ENCODE data around the gene ZNF786.
"Not testable (repeated sequence)": the region's sequence is repeated elsewhere in the genome, so short reads cannot be mapped to it uniquely, and the experiment has no call there.

The ZNF786 gene

DNA sequence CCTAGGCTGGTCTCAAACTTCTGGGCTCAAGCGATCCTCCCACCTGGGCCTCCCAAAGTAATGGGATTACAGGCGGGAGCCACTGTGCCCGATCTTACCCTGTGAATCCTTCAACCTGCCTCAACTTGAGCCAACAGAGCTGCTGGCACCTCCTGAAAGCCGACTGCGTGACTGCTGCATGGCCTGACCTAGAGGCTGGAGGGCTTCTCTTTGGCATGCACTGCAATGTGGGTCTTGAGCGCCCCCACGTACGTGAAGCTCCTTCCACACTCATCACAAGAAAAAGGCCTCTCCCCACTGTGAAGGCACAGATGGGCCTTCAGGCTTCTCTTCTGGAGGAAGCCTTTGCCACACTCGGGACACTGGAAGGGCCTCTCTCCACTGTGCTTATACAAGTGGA is 12.9 kb upstream of the ZNF786 start:
- Histone ChIP-seq H3K36me3 (no peaks in the 10 kb centered on the region), H3K9me3 (no peaks in the 10 kb centered on the region), H3K4me1 (no peaks in the 10 kb centered on the region), H3K4me3 (ENCODE audit: low read depth, low read length) (no peak overlapping the region), H3K27me3 (no peaks in the 10 kb centered on the region; the same call in 1 of the 2 replicates)
- TF ChIP-seq, protein P1, sequence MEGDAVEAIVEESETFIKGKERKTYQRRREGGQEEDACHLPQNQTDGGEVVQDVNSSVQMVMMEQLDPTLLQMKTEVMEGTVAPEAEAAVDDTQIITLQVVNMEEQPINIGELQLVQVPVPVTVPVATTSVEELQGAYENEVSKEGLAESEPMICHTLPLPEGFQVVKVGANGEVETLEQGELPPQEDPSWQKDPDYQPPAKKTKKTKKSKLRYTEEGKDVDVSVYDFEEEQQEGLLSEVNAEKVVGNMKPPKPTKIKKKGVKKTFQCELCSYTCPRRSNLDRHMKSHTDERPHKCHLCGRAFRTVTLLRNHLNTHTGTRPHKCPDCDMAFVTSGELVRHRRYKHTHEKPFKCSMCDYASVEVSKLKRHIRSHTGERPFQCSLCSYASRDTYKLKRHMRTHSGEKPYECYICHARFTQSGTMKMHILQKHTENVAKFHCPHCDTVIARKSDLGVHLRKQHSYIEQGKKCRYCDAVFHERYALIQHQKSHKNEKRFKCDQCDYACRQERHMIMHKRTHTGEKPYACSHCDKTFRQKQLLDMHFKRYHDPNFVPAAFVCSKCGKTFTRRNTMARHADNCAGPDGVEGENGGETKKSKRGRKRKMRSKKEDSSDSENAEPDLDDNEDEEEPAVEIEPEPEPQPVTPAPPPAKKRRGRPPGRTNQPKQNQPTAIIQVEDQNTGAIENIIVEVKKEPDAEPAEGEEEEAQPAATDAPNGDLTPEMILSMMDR (IDR thresholded peaks at IDR 0.05; ENCODE audit: low read depth, low read length) = no peak
- DNase-seq = no peak

DNA sequence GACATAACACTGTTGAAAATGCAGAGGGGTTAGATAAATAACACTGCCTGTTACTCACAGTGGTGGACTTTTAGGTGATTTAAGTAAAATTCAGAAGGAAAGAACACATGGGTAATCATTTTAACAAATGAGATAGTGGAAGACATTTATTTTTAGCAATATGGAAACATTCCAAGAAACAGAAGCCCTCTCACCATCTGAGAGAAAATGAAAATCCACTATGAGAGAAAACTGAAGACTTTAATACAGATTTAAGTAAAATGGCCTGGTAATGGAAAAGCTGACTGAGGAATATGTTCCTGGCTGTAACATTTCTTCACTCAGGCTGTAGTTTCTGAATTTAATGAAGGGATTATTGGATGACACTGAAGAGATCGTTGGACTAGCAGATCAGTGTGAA is 12.1 kb upstream of the ZNF786 start:
- Histone ChIP-seq H3K36me3 (no peaks in the 10 kb centered on the region), H3K4me3 (ENCODE audit: low read depth, low read length) (no peak overlapping the region), H3K9me3 (no peaks in the 10 kb centered on the region), H3K27me3 (no peaks in the 10 kb centered on the region; the same call in 1 of the 2 replicates), H3K4me1 (no peaks in the 10 kb centered on the region)
- TF ChIP-seq, protein P1 (IDR thresholded peaks at IDR 0.05; ENCODE audit: low read depth, low read length) = no peak
- DNase-seq = no peak

DNA sequence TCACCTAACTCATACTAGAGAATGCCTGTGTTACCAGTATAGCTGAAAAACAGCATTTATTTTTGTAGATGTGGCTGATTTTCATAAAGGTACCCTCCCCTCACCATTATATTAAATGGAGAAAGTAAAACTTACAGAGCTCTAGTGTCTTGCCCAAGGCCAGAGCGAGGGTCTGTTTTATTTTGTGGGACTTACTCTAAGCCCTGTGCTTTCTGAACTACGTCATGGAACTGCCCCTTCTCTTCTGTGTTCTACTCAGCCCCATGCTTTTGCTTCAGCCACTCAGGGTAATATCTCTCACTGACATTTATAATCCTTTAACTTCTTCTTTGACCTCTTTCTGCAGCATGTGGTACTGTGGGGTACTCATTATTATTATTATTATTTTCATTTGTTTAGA is 10.3 kb upstream of the ZNF786 start:
- Histone ChIP-seq H3K4me3 (ENCODE audit: low read depth, low read length) (no peak overlapping the region), H3K27me3 (no peaks in the 10 kb centered on the region; the same call in 1 of the 2 replicates), H3K9me3 (no peaks in the 10 kb centered on the region), H3K4me1 (no peaks in the 10 kb centered on the region), H3K36me3 (no peaks in the 10 kb centered on the region)
- DNase-seq = no peak
- TF ChIP-seq, protein P1 (IDR thresholded peaks at IDR 0.05; ENCODE audit: low read depth, low read length) = 0 out of 2 replicates have a peak, but pooled peaks have one; percentile 3

DNA sequence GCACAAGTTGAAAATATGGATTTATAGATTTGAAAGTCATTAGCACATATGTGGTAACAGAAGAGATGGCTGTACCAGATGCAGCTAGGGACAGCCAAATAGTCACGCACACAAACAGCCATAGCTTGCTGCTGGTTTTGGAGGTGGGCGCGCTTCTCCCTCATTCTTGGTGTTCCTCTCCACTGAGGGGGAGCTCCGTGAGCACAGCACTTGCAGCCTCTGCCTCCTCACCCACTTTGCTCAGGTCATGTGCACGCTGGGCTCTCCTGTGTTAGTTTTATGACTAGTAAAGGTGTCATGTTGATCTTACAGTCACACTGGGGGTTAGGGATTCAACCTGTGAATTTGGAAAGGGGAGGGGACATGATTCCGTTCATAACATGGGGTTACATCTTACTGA is 8.5 kb upstream of the ZNF786 start:
- no peak for DNase-seq
- Histone ChIP-seq H3K4me3 (ENCODE audit: low read depth, low read length) (no peak overlapping the region), H3K9me3 (no peaks in the 10 kb centered on the region), H3K36me3 (no peaks in the 10 kb centered on the region), H3K4me1 (no peaks in the 10 kb centered on the region), H3K27me3 (no peaks in the 10 kb centered on the region; the same call in 1 of the 2 replicates)
- TF ChIP-seq, protein P1 (IDR thresholded peaks at IDR 0.05; ENCODE audit: low read depth, low read length) = no peak

DNA sequence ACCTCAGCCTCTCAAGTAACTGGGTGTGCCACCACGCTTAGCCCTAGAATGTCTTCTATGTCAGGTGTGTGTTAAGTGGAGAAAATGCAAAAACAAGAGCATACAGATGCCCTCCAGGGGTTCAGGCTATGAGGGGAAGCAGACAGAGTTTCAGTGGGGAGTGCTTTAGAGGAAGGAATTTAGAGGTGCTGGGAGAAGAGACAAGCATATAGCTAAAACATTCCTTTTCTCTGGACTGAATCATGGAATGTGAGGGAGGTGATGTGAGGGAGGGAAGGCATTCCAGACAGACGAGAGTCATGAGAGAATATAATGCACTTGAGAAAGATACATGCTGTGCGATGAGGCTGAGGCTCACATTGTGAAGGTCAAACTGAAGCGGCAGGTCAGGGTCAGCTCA is 6.6 kb upstream of the ZNF786 start:
- no peak overlapping the region for H3K4me3 ChIP-seq (ENCODE audit: low read depth, low read length)
- H3K4me1 ChIP-seq = no peaks in the 10 kb centered on the region
- TF ChIP-seq, protein P1 (IDR thresholded peaks at IDR 0.05; ENCODE audit: low read depth, low read length) = no peak
- H3K36me3 ChIP-seq = no peaks in the 10 kb centered on the region
- no peaks in the 10 kb centered on the region for H3K9me3 ChIP-seq
- DNase-seq = no peak
- H3K27me3 ChIP-seq = no peaks in the 10 kb centered on the region

DNA sequence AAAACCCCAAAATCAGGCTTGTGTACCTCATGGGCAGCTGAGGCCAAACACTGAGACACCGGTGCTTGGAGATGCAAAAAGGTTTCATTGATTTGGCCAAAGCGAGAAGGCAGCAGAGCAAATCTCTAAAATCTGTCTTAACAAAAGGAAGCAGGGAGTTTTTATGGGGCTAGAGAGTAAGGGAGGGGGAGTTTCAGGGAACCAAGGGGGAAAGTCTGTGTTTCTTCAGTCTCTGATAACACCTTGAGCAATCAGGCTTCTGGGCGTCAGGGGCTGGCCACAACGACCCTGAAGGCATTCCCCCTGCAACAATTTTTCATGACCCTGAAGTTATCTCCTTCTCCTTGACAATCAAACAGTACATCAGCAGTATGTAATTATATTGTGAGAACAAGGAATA is 2.7 kb upstream of the ZNF786 start:
- H3K9me3 ChIP-seq = no peaks in the 10 kb centered on the region
- H3K4me1 ChIP-seq = no peaks in the 10 kb centered on the region
- no peak for DNase-seq
- TF ChIP-seq, protein P1 (IDR thresholded peaks at IDR 0.05; ENCODE audit: low read depth, low read length) = no peak
- no peaks in the 10 kb centered on the region for H3K36me3 ChIP-seq
- H3K27me3 ChIP-seq = no peaks in the 10 kb centered on the region
- H3K4me3 ChIP-seq (ENCODE audit: low read depth, low read length) = no peak overlapping the region

DNA sequence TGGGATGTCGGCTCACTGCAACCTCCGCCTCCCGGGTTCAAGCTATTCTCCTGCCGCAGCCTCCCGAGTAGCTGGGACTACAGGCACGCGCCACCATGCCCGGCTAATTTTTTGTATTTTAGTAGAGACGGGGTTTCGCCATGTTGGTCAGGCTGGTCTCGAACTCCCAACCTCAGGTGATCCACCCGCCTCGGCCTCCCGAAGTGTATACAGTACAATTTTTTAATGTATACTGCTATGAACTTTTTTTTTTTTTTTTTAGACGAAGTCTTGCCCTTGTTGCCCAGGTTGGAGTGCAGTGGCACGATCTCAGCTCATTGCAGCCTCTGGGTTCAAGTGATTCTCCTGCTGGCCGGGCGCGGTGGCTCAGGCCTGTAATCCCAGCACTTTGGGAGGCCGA is 1.7 kb upstream of the ZNF786 start:
- not testable (repeated sequence) for DNase-seq; H3K36me3 ChIP-seq; H3K4me3 ChIP-seq (ENCODE audit: low read depth, low read length); H3K4me1 ChIP-seq; H3K9me3 ChIP-seq; H3K27me3 ChIP-seq
